Panc1 (cell line): ENCODE results near the gene NLRP6.

ENCODE experiments used
- POLR2AphosphoS5 ChIP-seq: IDR thresholded peaks from 2 replicates; pipeline ENCODE4 v1.6.1; 2012; ENCODE audit warnings: mild to moderate bottlenecking, low read depth, low read length, moderate library complexity
- SIN3A ChIP-seq: IDR thresholded peaks from 2 replicates; pipeline ENCODE4 v1.6.1; 2012; ENCODE audit warnings: low read depth, mild to moderate bottlenecking, low read length, moderate library complexity, borderline replicate concordance; ENCODE audit not compliant: insufficient read depth
- TCF7L2 ChIP-seq: IDR thresholded peaks from 2 replicates; pipeline ENCODE4 v1.6.1; 2011; ENCODE audit warnings: mild to moderate bottlenecking, low read depth, low read length, inconsistent platforms
- TF ChIP-seq, protein P1 (sequence below): fragments of 450-650 bp; IDR thresholded peaks from 2 replicates; pipeline ENCODE4 v1.5.1; 2017; ENCODE audit warnings: mild to moderate bottlenecking

DNA sequence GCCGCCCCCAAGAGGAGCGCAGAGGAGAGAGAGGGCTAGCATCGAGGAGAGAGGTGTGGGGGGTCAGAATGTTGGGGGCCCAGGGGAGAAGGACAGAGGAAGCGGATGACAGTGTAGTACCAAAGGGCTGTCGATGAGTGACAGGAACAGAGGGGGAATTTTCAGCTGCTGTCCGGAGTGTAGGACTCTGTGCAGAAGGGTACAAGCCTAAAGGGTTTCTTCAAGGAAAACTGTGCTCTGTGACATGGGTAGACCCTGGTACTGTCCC, 5.3 kb upstream of the NLRP6 start:
- TF ChIP-seq, protein P1, sequence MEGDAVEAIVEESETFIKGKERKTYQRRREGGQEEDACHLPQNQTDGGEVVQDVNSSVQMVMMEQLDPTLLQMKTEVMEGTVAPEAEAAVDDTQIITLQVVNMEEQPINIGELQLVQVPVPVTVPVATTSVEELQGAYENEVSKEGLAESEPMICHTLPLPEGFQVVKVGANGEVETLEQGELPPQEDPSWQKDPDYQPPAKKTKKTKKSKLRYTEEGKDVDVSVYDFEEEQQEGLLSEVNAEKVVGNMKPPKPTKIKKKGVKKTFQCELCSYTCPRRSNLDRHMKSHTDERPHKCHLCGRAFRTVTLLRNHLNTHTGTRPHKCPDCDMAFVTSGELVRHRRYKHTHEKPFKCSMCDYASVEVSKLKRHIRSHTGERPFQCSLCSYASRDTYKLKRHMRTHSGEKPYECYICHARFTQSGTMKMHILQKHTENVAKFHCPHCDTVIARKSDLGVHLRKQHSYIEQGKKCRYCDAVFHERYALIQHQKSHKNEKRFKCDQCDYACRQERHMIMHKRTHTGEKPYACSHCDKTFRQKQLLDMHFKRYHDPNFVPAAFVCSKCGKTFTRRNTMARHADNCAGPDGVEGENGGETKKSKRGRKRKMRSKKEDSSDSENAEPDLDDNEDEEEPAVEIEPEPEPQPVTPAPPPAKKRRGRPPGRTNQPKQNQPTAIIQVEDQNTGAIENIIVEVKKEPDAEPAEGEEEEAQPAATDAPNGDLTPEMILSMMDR, result no peak
- TF ChIP-seq POLR2AphosphoS5 (no peak), TCF7L2 (no peak), SIN3A (no peak)
